ENCODE measurements around the gene FAM181B. TPM values are rescaled to one million over a fixed set of nuclear protein-coding genes. Genes with fewer than 3 reads are reported as not detected.

Gene FAM181B
- total RNA-seq, 1 experiment from 2014 or later: 0.69 TPM

DNA sequence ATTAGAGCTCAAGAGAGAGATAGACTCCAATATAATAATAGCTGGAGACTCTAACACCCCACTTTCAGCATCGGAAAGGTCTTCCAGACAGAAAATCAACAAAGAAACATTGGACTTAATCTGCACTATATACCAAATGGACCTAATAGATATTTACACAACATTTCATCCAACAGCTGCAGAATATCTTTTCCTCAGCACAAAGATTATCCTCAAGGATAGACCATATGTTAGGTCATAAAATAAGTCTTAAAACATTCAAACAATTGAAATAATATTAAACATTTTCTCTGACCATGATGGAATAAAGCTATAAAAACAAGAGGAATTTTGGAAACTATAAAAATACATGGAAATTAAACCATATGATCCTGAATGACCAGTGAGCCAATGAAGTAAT, 45.1 kb upstream of the FAM181B start:
- Histone ChIP-seq H3K27ac (ENCODE audit: low read length) (no peak overlapping the region), H3K27me3 (ENCODE audit: control insufficient read depth, insufficient read depth, low read length) (no peaks in the 10 kb centered on the region), H3K9me3 (ENCODE audit: control insufficient read depth, insufficient read depth, low read depth, low read length) (peaks cover 3% of the 10 kb centered on the region; the same call in 1 of the 2 replicates), H3K4me1 (ENCODE audit: control insufficient read depth, insufficient read depth, low read length) (no peaks in the 10 kb centered on the region), H3K36me3 (ENCODE audit: control insufficient read depth, insufficient read depth, low read length) (no peaks in the 10 kb centered on the region), H3K4me3 (ENCODE audit: low read depth in 2 of 2, low read length in 2 of 2) (no peak overlapping the region)
- ATAC-seq (no peak), DNase-seq (ENCODE audit: low read depth, low spot score) (no peak)
- in situ Hi-C loops (cut with HindIII; ENCODE audit: low pct_unique_long_range_greater_than_20kb, low sequenced_read_pairs): no loop called here
- CTCF ChIA-PET: no interaction called here
- TF ChIP-seq POLR2AphosphoS5 (IDR thresholded peaks at IDR 0.05; ENCODE audit: low read depth, low read length) (no peak), SIN3A (IDR thresholded peaks at IDR 0.05; ENCODE audit: borderline replicate concordance, insufficient read depth, low read depth, low read length) (no peak), TCF7L2 (IDR thresholded peaks at IDR 0.05; ENCODE audit: low read depth, low read length) (no peak)
- TF ChIP-seq, protein P1, sequence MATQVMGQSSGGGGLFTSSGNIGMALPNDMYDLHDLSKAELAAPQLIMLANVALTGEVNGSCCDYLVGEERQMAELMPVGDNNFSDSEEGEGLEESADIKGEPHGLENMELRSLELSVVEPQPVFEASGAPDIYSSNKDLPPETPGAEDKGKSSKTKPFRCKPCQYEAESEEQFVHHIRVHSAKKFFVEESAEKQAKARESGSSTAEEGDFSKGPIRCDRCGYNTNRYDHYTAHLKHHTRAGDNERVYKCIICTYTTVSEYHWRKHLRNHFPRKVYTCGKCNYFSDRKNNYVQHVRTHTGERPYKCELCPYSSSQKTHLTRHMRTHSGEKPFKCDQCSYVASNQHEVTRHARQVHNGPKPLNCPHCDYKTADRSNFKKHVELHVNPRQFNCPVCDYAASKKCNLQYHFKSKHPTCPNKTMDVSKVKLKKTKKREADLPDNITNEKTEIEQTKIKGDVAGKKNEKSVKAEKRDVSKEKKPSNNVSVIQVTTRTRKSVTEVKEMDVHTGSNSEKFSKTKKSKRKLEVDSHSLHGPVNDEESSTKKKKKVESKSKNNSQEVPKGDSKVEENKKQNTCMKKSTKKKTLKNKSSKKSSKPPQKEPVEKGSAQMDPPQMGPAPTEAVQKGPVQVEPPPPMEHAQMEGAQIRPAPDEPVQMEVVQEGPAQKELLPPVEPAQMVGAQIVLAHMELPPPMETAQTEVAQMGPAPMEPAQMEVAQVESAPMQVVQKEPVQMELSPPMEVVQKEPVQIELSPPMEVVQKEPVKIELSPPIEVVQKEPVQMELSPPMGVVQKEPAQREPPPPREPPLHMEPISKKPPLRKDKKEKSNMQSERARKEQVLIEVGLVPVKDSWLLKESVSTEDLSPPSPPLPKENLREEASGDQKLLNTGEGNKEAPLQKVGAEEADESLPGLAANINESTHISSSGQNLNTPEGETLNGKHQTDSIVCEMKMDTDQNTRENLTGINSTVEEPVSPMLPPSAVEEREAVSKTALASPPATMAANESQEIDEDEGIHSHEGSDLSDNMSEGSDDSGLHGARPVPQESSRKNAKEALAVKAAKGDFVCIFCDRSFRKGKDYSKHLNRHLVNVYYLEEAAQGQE (IDR thresholded peaks at IDR 0.05; ENCODE audit: insufficient read depth in 1 of 2, low read depth in 2 of 2, low read length in 1 of 2): no peak
- TF ChIP-seq, protein P2, sequence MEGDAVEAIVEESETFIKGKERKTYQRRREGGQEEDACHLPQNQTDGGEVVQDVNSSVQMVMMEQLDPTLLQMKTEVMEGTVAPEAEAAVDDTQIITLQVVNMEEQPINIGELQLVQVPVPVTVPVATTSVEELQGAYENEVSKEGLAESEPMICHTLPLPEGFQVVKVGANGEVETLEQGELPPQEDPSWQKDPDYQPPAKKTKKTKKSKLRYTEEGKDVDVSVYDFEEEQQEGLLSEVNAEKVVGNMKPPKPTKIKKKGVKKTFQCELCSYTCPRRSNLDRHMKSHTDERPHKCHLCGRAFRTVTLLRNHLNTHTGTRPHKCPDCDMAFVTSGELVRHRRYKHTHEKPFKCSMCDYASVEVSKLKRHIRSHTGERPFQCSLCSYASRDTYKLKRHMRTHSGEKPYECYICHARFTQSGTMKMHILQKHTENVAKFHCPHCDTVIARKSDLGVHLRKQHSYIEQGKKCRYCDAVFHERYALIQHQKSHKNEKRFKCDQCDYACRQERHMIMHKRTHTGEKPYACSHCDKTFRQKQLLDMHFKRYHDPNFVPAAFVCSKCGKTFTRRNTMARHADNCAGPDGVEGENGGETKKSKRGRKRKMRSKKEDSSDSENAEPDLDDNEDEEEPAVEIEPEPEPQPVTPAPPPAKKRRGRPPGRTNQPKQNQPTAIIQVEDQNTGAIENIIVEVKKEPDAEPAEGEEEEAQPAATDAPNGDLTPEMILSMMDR (IDR thresholded peaks at IDR 0.05): no peak
- BruUV-seq (replicated peaks): no TSS peak
- POLR2A ChIA-PET: no interaction called here
- intact Hi-C loops (cut with micrococcal nuclease; ENCODE audit: unreplicated experiment): no loop called here

DNA sequence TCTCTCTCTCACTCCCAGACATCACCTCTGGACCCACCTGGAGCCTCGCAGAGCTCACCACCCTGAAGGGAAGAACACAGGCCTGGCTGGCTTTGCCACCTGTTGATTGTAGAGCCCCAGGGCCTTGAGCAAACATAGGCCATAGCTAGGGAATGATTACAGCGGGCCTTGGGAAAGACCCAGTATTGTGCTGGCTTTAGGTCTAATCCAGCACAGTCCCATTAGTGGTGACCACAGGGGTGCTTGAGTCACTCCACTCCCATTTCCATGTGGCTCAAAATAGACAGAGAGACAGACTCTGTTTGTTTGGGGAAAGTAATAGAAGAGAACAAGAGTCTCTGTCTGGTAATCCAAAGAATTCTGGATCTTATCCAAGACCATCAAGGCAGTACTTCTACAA, 42.7 kb upstream of the FAM181B start:
- ATAC-seq (no peak), DNase-seq (ENCODE audit: low read depth, low spot score) (no peak)
- Histone ChIP-seq H3K27ac (ENCODE audit: low read length) (no peak overlapping the region), H3K4me3 (ENCODE audit: low read depth in 2 of 2, low read length in 2 of 2) (no peak overlapping the region), H3K27me3 (ENCODE audit: control insufficient read depth, insufficient read depth, low read length) (no peaks in the 10 kb centered on the region), H3K4me1 (ENCODE audit: control insufficient read depth, insufficient read depth, low read length) (no peaks in the 10 kb centered on the region), H3K9me3 (ENCODE audit: control insufficient read depth, insufficient read depth, low read depth, low read length) (no peaks in the 10 kb centered on the region), H3K36me3 (ENCODE audit: control insufficient read depth, insufficient read depth, low read length) (no peaks in the 10 kb centered on the region)
- POLR2A ChIA-PET: interaction anchor here (0.6 kb wide), 1 partner anchor 350 kb away, joined by 7 read pairs; no protein-coding TSS in a partner anchor
- TF ChIP-seq, protein P2 (IDR thresholded peaks at IDR 0.05): no peak
- TF ChIP-seq POLR2AphosphoS5 (IDR thresholded peaks at IDR 0.05; ENCODE audit: low read depth, low read length) (no peak), SIN3A (IDR thresholded peaks at IDR 0.05; ENCODE audit: borderline replicate concordance, insufficient read depth, low read depth, low read length) (no peak), TCF7L2 (IDR thresholded peaks at IDR 0.05; ENCODE audit: low read depth, low read length) (no peak)
- TF ChIP-seq, protein P1 (IDR thresholded peaks at IDR 0.05; ENCODE audit: insufficient read depth in 1 of 2, low read depth in 2 of 2, low read length in 1 of 2): no peak
- intact Hi-C loops (cut with micrococcal nuclease; ENCODE audit: unreplicated experiment): no loop called here
- in situ Hi-C loops (cut with HindIII; ENCODE audit: low pct_unique_long_range_greater_than_20kb, low sequenced_read_pairs): no loop called here
- CTCF ChIA-PET: no interaction called here
- BruUV-seq (replicated peaks): no TSS peak

All from Panc1 (cell line).